Testis (tissue), 3 donors: ENCODE measurements around the gene SHB. TPM values are rescaled to one million over a fixed set of nuclear protein-coding genes. Genes with fewer than 3 reads are reported as not detected.
"Not testable (repeated sequence)": the region's sequence is repeated elsewhere in the genome, so short reads cannot be mapped to it uniquely, and the experiment has no call there.

ENCODE experiments used
- DNase-seq: peaks from one replicate; pipeline ENCODE4 v3.0.0-alpha.2; 2019
- H3K27ac ChIP-seq, 2 donors: fragments of 200-600 bp; sonication (generic); one replicate each; pipeline ENCODE4 v1.5.1; 2019
- H3K27me3 ChIP-seq: fragments of 200-600 bp; sonication (generic); one replicate; pipeline ENCODE4 v1.5.1; 2019
- H3K36me3 ChIP-seq: fragments of 200-600 bp; sonication (generic); one replicate; pipeline ENCODE4 v1.5.1; 2017; ENCODE audit warnings: low read depth; ENCODE audit errors: missing control alignments
- H3K4me1 ChIP-seq: fragments of 200-600 bp; sonication (generic); one replicate; pipeline ENCODE4 v1.5.1; 2019
- H3K4me3 ChIP-seq, 2 donors: fragments of 200-600 bp; sonication (generic); one replicate each; pipeline ENCODE4 v1.5.1; 2017 to 2019
- H3K9me3 ChIP-seq: fragments of 200-600 bp; sonication (generic); one replicate; pipeline ENCODE4 v1.5.1; 2017
- CTCF ChIP-seq, 3 experiments: fragments of 450-650 bp in 2 of 3; fragments of 200-600 bp in 1 of 3; sonication (generic) in 1 of 3; IDR thresholded peaks; one replicate each; pipeline ENCODE4 v1.5.1; 2016 to 2019; ENCODE audit warnings: antibody characterized with exemption in 3 of 3, mild to moderate bottlenecking in 2 of 3, moderate library complexity in 1 of 3
- POLR2A ChIP-seq: fragments of 450-650 bp; IDR thresholded peaks from one replicate; pipeline ENCODE4 v1.6.1; 2017; ENCODE audit warnings: antibody characterized with exemption, mild to moderate bottlenecking, moderate library complexity
- WGBS, 2 donors: methylation state at CpG; one replicate each; pipeline ENCODE4 v1.1.5; 2018; 5-methylcytosine and 5-hydroxymethylcytosine counted together
- intact Hi-C: fragments of 100-400 bp; cut with DNase I; formaldehyde crosslinking; loops from one replicate; pipeline ENCODE4 v1.15.1; 2023; ENCODE audit warnings: low total_unique reads
- polyA plus RNA-seq: library from polyadenylated mRNA; stranded (reverse); fragments of 350-450 nt; fragmentation: Illumina TruSeq; extraction: RNeasy Lipid Tissue Mini Kit (QIAGEN cat#74804); gene quantifications from one replicate; pipeline ENCODE4 v1.2.3, GENCODE V29; 2014; ENCODE audit warnings: low read depth, low replicate concordance; ENCODE audit not compliant: insufficient read depth
- total RNA-seq, 2 donors: library from RNA; depleted of rRNA; stranded (reverse); fragments of >200 nt; gene quantifications; one replicate each; pipeline ENCODE4 v1.2.3, GENCODE V29; 2016

Gene SHB
- total and polyA plus RNA-seq, 3 donors from 2014 or later = 8.6 to 22.3 (median 21.2) TPM

GRCh38 chr9:38051780-38052546 is 17.1 kb downstream of the SHB start:
- no peaks in the 10 kb centered on the region for H3K36me3 ChIP-seq
- 80 to 87% methylated on average over 19 of the region's 19 CpGs for WGBS, 2 donors
- H3K4me1 ChIP-seq = no peaks in the 10 kb centered on the region
- no peak overlapping the region for H3K4me3 ChIP-seq
- intact Hi-C loops = no loop called here
- H3K27ac ChIP-seq = no peak overlapping the region
- H3K27me3 ChIP-seq = no peaks in the 10 kb centered on the region
- DNase-seq = no peak
- no peaks in the 10 kb centered on the region for H3K9me3 ChIP-seq
- TF ChIP-seq CTCF (IDR thresholded peaks at IDR 0.05) (no peak), POLR2A (no peak)

- Histone ChIP-seq H3K27ac (no peak overlapping the region), H3K27me3 (no peaks in the 10 kb centered on the region), H3K9me3 (no peaks in the 10 kb centered on the region), H3K4me3 (no peak overlapping the region), H3K4me1 (no peaks in the 10 kb centered on the region), H3K36me3 (no peaks in the 10 kb centered on the region)
- DNase-seq = no peak
- WGBS, 2 donors = 73 to 88% methylated on average over 4 of the region's 4 CpGs
- TF ChIP-seq CTCF (IDR thresholded peaks at IDR 0.05) (no peak), POLR2A (no peak)
- intact Hi-C loops = loop anchor here (10.0 kb wide), 1 partner anchor 94 kb away; no protein-coding TSS in a partner anchor
Observed at GRCh38 chr9:38048316-38048969, 20.6 kb downstream of the SHB start.

GRCh38 chr9:38047301-38048251 is 21.5 kb downstream of the SHB start:
- Histone ChIP-seq H3K4me1 (no peaks in the 10 kb centered on the region), H3K27ac (no peak overlapping the region), H3K36me3 (no peaks in the 10 kb centered on the region), H3K9me3 (no peaks in the 10 kb centered on the region), H3K27me3 (no peaks in the 10 kb centered on the region), H3K4me3 (no peak overlapping the region)
- DNase-seq = no peak
- WGBS, 2 donors = 60 to 71% methylated on average over 15 of the region's 15 CpGs
- intact Hi-C loops = loop anchor here (10.0 kb wide), 1 partner anchor 93 kb away; no protein-coding TSS in a partner anchor
- TF ChIP-seq CTCF (IDR thresholded peaks at IDR 0.05) (no peak), POLR2A (no peak)

- no peak for DNase-seq
- no peaks in the 10 kb centered on the region for H3K36me3 ChIP-seq
- H3K27me3 ChIP-seq = no peaks in the 10 kb centered on the region
- H3K4me3 ChIP-seq = no peak overlapping the region
- H3K9me3 ChIP-seq = no peaks in the 10 kb centered on the region
- H3K4me1 ChIP-seq = no peaks in the 10 kb centered on the region
- no peak overlapping the region for H3K27ac ChIP-seq
- TF ChIP-seq CTCF (IDR thresholded peaks at IDR 0.05) = no peak
- TF ChIP-seq POLR2A = no peak
- 85 to 86% methylated on average over 8 of the region's 8 CpGs for WGBS, 2 donors
- intact Hi-C loops = loop anchor here (10.0 kb wide), 1 partner anchor 92 kb away; no protein-coding TSS in a partner anchor
Observed at GRCh38 chr9:38046661-38047300, 22.2 kb downstream of the SHB start.

- not testable (repeated sequence) for H3K27ac ChIP-seq, H3K4me1 ChIP-seq, DNase-seq, H3K4me3 ChIP-seq, H3K36me3 ChIP-seq, H3K9me3 ChIP-seq, H3K27me3 ChIP-seq
- intact Hi-C loops = loop anchor here (10.0 kb wide), 1 partner anchor 91 kb away; no protein-coding TSS in a partner anchor
- 89 to 94% methylated on average over 10 of the region's 10 CpGs for WGBS, 2 donors
Observed at GRCh38 chr9:38045939-38046338, 23.1 kb downstream of the SHB start.
